CMK (cell line): ENCODE measurements around the gene ITPR1.

Experiments used
- DNase-seq: peaks from one replicate; pipeline ENCODE4 v3.0.0-alpha.2; 2010; ENCODE audit warnings: low read depth

Gene ITPR1

GRCh38 chr3:4744405-4745234, 251.5 kb downstream of the ITPR1 start:
- DNase-seq: no peak

DNA sequence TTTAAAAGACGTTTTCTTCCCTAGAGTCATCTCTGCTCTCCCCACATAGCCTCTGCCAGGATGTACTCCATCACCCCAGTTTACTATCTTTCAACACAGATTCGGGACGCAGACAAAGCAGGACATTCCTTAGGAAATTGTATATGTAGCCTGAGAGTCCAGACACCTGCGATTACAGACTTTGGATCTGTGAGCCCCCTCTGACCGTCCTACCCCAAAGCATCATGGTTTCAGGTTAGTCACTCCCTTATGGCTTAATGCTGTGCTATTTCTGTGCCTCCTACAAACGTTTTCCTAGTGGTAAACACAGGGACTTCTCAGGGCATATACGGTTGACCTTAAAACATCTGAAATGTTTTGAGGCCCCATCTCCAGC, 252.1 kb downstream of the ITPR1 start:
- no peak for DNase-seq

GRCh38 chr3:4746241-4746958, 253.3 kb downstream of the ITPR1 start:
- DNase-seq: no peak

DNA sequence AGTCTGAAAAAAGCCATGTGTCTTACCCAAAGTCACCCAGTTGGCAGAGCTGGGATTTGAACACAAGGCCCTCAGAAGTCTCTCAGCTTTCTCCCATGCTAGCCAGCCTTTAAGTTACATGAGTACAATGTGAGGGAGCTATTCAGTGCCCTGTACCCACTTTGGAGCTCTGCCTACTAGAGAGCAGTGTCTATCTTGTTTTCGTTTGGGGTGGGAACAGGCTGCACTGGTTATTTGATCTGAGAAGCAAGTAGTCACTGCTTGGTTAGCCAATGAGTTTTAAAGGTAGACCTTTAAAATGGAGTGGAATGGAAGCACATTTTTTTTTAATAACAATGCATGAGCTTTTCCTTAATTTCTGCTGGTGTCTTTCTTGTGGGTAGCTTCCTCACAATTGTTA, 255.0 kb downstream of the ITPR1 start:
- no peak for DNase-seq

GRCh38 chr3:4748701-4749378, 255.7 kb downstream of the ITPR1 start:
- no peak for DNase-seq

DNA sequence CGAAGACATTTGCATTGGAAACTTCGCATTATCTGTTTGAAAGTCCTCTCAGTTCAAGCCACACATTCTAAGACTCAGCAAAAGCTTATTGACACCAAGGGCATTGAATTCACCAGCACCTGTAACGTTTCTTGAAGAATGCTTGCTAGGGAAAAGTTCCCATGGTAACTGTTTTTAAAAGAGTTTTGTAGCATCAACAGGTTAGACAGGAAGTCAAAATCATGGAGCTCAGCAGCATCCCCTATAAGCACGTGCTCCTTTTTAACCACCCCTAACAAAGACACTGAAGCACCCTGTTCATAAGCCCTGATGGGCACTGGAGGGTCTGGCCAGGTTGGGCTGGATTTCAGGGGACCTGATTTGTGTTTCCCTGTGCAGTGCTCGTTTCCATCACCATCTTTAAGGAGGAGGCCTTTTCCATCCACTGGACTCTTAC, 256.4 kb downstream of the ITPR1 start:
- DNase-seq: no peak

DNA sequence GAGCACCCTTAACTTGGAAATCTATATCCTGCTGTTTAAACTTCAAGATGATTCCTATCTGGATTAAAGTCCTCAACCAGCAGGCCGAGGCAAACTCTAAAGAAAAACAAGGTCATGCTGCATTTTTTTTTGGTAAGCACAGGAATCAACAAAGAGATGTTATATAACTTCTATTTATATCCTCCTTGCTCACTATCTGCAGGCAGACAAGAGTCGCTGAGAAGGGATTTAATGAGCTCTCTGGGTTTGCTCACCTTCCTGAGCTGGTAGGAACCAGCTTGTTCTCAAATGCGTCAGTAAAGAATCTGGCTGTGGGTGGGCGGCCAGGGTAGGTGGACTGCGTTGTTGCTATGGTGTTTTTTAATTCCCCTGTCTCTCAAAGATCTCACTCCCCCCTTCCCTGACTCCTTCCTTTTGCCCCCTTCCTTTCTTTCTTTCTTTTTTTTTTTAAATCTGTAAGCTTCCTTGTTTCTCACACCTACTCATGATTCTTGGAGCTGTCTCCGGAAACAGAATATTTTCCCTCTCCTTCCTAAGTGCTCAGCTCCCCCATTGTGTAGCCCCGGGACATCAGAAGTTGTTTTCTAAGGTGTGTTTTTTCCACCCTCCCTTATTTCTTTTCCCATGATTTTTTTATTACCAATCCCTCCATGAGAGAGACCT, 257.3 kb downstream of the ITPR1 start:
- DNase-seq: no peak

GRCh38 chr3:4751029-4751501, 257.9 kb downstream of the ITPR1 start:
- DNase-seq: no peak

GRCh38 chr3:4751502-4752101, 258.5 kb downstream of the ITPR1 start:
- no peak for DNase-seq

GRCh38 chr3:4752201-4753072, 259.3 kb downstream of the ITPR1 start:
- DNase-seq: no peak

DNA sequence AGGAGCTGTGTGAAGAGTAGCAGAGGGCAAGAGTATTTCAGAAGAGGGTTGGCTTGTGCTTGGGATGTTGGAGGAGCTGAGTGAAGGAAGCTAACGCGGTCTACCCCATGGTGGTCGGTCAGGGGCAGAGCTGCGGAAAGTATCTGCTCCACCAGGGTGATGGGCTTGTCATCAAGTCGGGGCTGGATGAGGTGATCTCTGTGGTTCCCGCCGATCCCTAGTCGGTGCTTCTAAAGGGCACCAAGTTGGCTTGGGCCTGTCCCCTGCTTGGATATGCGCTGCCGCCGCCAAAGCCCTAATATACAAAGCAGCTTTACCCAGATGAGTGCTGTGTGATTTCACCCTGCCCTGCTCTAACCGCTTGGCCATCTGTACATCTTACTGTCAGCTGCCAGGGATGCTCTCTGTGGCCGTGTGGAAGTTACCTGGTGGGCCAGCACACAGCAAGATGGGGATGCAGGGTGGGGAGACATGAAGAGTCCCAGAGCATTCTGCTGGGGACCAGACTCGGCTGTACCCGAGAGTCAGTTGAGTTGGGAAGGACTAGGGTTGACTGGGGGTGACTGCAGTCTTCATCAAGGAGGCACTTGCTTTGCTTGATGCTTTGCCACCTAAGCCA, 260.0 kb downstream of the ITPR1 start:
- no peak for DNase-seq

GRCh38 chr3:4754180-4755086, 261.3 kb downstream of the ITPR1 start:
- DNase-seq: no peak

GRCh38 chr3:4755566-4755965, 262.4 kb downstream of the ITPR1 start:
- DNase-seq: no peak

GRCh38 chr3:4756057-4756775, 263.1 kb downstream of the ITPR1 start:
- DNase-seq: no peak

GRCh38 chr3:4756855-4757574, 263.9 kb downstream of the ITPR1 start:
- no peak for DNase-seq

DNA sequence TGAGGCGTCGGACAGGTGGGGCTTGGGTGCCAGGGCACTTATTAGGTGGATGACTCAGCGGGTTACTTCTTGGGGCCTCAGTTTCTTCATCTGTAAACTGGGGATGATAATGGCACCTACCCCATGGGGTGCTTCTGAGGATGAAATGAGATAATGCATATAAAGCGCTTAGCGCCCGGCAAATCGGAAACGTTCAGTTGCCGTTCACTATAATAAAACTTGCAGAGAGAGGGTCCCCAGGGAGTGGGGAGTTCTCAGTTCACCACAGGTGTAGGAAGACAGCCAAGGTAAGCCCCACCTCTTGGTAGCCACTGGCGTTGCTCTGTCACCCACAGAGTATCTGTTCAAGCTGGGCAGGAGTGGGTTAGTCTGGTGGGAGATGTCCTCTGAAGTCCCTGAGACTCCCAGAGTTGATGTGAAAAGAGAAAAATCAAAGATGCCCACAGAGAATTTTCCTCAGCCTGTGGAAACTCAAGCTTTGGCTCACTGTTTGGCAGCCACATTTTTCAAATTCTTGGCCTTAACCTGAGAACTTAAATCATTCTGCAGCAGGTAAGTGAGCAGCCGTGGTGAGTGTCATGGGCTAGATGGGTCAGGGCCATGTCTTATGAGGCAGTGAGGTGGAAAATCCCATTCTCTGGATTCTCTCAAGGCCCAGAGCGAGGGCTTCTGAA, 264.6 kb downstream of the ITPR1 start:
- no peak for DNase-seq

GRCh38 chr3:4758249-4758860, 265.2 kb downstream of the ITPR1 start:
- no peak for DNase-seq
